GM12865 (cell line): ENCODE results near the gene CA10.

ENCODE experiments used
- DNase-seq: peaks from one replicate; pipeline ENCODE4 v3.0.0; 2010; ENCODE audit warnings: low read depth
- H3K4me3 ChIP-seq: 2 replicates; pipeline ENCODE4 v1.5.1; 2011; ENCODE audit warnings: mild to moderate bottlenecking, low read depth, low read length, control low read depth
- CTCF ChIP-seq: IDR thresholded peaks from 2 replicates; pipeline ENCODE4 v1.5.1; 2011; ENCODE audit warnings: low read length, control low read depth, low read depth, inconsistent platforms; ENCODE audit not compliant: insufficient read depth; ENCODE audit errors: missing control alignments

Gene CA10

GRCh38 chr17:51840688-51841087 is 317.8 kb downstream of the CA10 start:
- DNase-seq, result no peak
- H3K4me3 ChIP-seq, result no peak overlapping the region
- no peak for TF ChIP-seq CTCF

GRCh38 chr17:51833620-51834019 is 324.9 kb downstream of the CA10 start:
- no peak for TF ChIP-seq CTCF
- H3K4me3 ChIP-seq, result no peak overlapping the region
- DNase-seq, result no peak

- TF ChIP-seq CTCF, result no peak
- no peak for DNase-seq
- H3K4me3 ChIP-seq, result no peak overlapping the region
These were observed 325.5 kb downstream of the CA10 start for GRCh38 chr17:51833045-51833444.

GRCh38 chr17:51830886-51831285 is 327.6 kb downstream of the CA10 start:
- no peak for DNase-seq
- no peak for TF ChIP-seq CTCF
- no peak overlapping the region for H3K4me3 ChIP-seq

- DNase-seq, result no peak
- no peak overlapping the region for H3K4me3 ChIP-seq
- TF ChIP-seq CTCF, result no peak
These were observed 328.1 kb downstream of the CA10 start for GRCh38 chr17:51830451-51830850.

GRCh38 chr17:51828901-51829300 is 329.6 kb downstream of the CA10 start:
- TF ChIP-seq CTCF, result no peak

GRCh38 chr17:51827140-51827539 is 331.4 kb downstream of the CA10 start:
- H3K4me3 ChIP-seq, result no peak overlapping the region
- TF ChIP-seq CTCF, result no peak
- no peak for DNase-seq

More at GRCh38 chr17:51828901-51829300, 329.6 kb downstream of the CA10 start:
- H3K4me3 ChIP-seq, result no peak overlapping the region
- no peak for DNase-seq
